HG02970 (cell line): ENCODE measurements around the gene GRID2IP.
A peak's percentile ranks its signal among the peaks of the same experiment; 100 is the strongest.
"Not testable (repeated sequence)": the region's sequence is repeated elsewhere in the genome, so short reads cannot be mapped to it uniquely, and the experiment has no call there.

Experiments used
- ATAC-seq: cut with Tn5 transposase; IDR thresholded peaks from one replicate; pipeline ENCODE4 v1.9.1; 2021; ENCODE audit warnings: mild to moderate bottlenecking, moderate library complexity, moderate number of reproducible peaks; ENCODE audit not compliant: unreplicated experiment, low FRiP score

GRID2IP gene

DNA sequence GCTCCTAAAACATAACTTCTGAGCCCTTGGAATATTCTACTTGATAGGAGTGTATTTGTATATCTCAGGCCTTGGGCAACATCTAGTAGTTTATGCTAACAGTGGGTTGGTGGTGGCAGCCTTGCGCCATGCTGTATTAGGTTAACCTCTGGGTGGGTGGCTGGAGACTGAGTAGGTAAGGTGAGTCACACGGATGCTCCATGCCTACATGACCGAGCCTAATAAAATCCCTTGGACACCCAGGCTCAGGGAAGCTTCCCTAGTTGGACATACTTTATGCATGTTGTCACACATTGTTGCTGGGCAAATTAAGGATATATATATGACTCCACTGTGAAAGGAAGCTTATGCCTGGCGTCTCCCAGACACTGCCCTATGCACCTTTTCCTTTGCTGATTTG lies 97.5 kb downstream of the GRID2IP start:
- ATAC-seq, result no peak

- no peak for ATAC-seq
Observed at GRCh38 chr7:6451224-6451705, 100.0 kb downstream of the GRID2IP start.

DNA sequence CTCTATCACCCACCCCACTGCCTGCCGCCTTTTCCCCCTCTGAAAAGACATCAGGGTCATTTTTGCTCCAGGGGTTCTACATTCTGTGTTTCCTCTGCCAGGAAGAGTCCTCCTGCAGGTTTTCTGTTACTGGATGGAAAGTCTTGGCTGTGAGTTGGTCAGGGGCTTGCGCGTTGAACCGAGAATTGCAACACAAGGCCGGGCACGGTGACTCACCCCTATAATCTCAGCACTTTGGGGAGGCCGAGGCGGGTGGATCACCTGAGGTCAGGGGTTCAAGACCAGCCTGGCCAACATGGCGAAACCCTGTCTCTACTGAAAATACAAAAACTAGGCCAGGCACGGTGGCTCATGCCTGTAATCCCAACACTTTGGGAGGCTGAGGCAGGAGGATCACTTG lies 100.7 kb downstream of the GRID2IP start:
- ATAC-seq, result not testable (repeated sequence)

GRCh38 chr7:6449884-6450283 lies 101.4 kb downstream of the GRID2IP start:
- not testable (repeated sequence) for ATAC-seq

DNA sequence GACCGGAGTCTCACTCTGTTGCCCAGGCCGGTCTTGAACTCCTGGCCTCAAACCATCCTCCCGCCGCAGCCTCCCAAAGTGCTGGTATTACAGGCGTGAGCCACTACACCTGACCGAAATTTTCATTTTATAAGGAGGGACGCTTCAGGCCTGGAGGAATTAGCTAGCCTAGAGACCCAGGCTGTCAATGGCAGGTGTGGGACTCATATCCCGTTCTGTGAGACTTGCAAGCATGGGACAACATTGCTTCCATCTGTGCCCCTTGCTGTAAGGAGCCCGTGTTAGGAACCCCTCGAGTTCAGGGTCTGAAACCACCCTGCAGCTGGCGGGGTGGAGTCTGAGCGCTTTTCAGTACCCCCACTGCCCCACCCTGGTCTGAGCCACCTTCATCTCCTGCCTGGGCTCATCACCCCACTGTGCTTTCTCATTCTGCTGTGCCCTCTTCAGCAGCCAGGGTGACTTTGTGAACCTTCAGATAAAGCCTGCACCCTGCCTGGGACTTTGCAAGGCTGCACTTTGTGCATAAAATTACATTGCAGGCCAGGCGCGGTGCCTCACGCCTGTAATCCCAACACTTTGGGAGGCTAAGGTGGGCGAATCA lies 102.2 kb downstream of the GRID2IP start:
- no peak for ATAC-seq

DNA sequence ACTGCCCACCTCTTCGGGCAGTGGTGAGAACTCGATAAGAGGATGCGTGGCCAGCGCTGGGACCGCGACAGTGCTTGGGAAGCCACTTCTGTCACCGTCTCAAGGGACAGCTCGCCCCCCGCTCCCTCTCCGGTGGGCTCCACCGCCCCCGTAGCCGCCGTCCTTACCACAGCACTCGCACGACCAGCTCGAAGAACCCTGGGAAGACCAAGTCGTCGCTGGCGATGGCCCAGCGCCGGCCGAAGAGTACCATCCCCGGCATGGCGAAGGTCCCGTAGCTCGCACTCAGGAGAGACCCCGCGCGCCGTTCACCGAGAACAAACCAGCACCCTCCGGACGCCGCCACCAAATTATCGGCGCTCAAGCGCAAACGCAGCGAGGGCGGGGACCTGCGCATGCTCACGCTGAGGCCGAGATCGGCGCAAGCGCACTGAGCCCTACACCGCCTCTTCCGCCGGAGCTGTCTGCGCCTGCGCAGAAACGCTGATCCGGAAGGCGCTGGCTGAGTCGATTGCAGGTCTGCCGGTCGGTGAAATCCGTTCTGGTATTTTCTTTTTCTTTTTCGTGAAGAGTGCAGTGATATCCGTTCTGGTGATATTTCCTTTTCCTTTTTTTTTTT lies 103.6 kb downstream of the GRID2IP start, which contains the start of gene DAGLB:
TSS of gene DAGLB (minus strand) at position 374 of the 619 bp plus-strand sequence. CDS start at position 262, 112 bp downstream.
- ATAC-seq, result peak; percentile 80
